Transverse colon (tissue), 4 donors: ENCODE results near the gene ACE. TPM values are rescaled to one million over a fixed set of nuclear protein-coding genes. Genes with fewer than 3 reads are reported as not detected.

ENCODE experiments used
- DNase-seq: peaks from one replicate; pipeline ENCODE4 v3.0.0-alpha.2; 2019
- H3K27ac ChIP-seq, 4 donors: fragments of 200-600 bp; sonication (generic); 2 replicates each; pipeline ENCODE4 v1.5.1; 2016 to 2018; ENCODE audit warnings: inconsistent platforms in 4 of 4
- H3K27me3 ChIP-seq: fragments of 200-600 bp; sonication (generic); 2 replicates; pipeline ENCODE4 v1.5.1; 2017; ENCODE audit warnings: inconsistent platforms
- H3K36me3 ChIP-seq, 4 donors: fragments of 200-600 bp; sonication (generic); 2 replicates each; pipeline ENCODE4 v1.5.1; 2017 to 2019; ENCODE audit warnings: inconsistent platforms in 4 of 4
- H3K4me1 ChIP-seq, 4 donors: fragments of 200-600 bp; sonication (generic); 2 replicates each; pipeline ENCODE4 v1.5.1; 2017 to 2020; ENCODE audit warnings: inconsistent platforms in 4 of 4
- H3K4me3 ChIP-seq, 4 donors: fragments of 200-600 bp; sonication (generic); 1 replicate in 1 of 4; 2 replicates in 3 of 4; pipeline versions ENCODE4 v1.5.1 to v1.6.1; 2017 to 2019; ENCODE audit warnings: inconsistent platforms in 4 of 4
- H3K9me3 ChIP-seq, 2 donors: fragments of 200-600 bp; sonication (generic); 2 replicates each; pipeline ENCODE4 v1.5.1; 2017 to 2019; ENCODE audit warnings: inconsistent platforms in 2 of 2
- CTCF ChIP-seq, 5 experiments: fragments of 200-600 bp in 3 of 5; fragments of 450-650 bp in 2 of 5; sonication (generic) in 3 of 5; IDR thresholded peaks; 1 replicate in 2 of 5; 2 replicates in 3 of 5; pipeline ENCODE4 v1.5.1; 2016 to 2017; ENCODE audit warnings: antibody characterized with exemption in 5 of 5, inconsistent platforms in 3 of 5, mild to moderate bottlenecking in 2 of 5, moderate library complexity in 1 of 5
- EP300 ChIP-seq: sonication (generic); formaldehyde crosslinking; IDR thresholded peaks from one replicate; pipeline ENCODE4 v1.6.1; 2017; ENCODE audit warnings: antibody characterized with exemption, low read depth
- POLR2A ChIP-seq: fragments of 450-650 bp; IDR thresholded peaks from one replicate; pipeline ENCODE4 v1.6.1; 2016; ENCODE audit warnings: antibody characterized with exemption, mild to moderate bottlenecking, moderate library complexity
- POLR2AphosphoS5 ChIP-seq, 3 donors: sonication (generic); formaldehyde crosslinking; IDR thresholded peaks; one replicate each; pipeline ENCODE4 v1.6.1; 2016; ENCODE audit warnings: antibody characterized with exemption in 3 of 3
- WGBS, 2 donors: methylation state at CpG; one replicate each; pipeline ENCODE4 v1.1.5; 2018; ENCODE audit warnings: low coverage in 1 of 2; 5-methylcytosine and 5-hydroxymethylcytosine counted together
- in situ Hi-C, 4 donors: fragments of 200-750 bp; cut with MboI; loops; one replicate each; pipeline versions ENCODE4 v1.15.0 to v1.15.1; 2017; ENCODE audit warnings: low sequenced_read_pairs in 3 of 4, low pct_ligation_motif_present in 1 of 4, low pct_unique_long_range_greater_than_20kb in 1 of 4
- intact Hi-C: fragments of 100-400 bp; cut with DNase I; formaldehyde crosslinking; loops from one replicate; pipeline ENCODE4 v1.15.1; 2023; ENCODE audit warnings: low total_unique reads
- total RNA-seq, 4 donors: library from RNA; depleted of rRNA; stranded (reverse); fragments of >200 nt; gene quantifications; one replicate each; pipeline ENCODE4 v1.1.0, GENCODE V29; 2016

Gene ACE
- total RNA-seq, 4 donors from 2014 or later: 6.0 to 56.7 (median 28.0) TPM

- no peaks in the 10 kb centered on the region for H3K36me3 ChIP-seq
- no peak overlapping the region for H3K4me3 ChIP-seq
- WGBS, 2 donors: 79 to 92% methylated on average over 4 to 11 of the region's 11 CpGs
- H3K27ac ChIP-seq: no peak overlapping the region
- no peaks in the 10 kb centered on the region for H3K9me3 ChIP-seq
- TF ChIP-seq POLR2A: no peak
- H3K4me1 ChIP-seq: peaks cover 14 to 27% (median 22%) of the 10 kb centered on the region in 4 donors
- no peak for DNase-seq
- intact Hi-C loops (loop anchor here (5.0 kb wide), 1 partner anchor 49 kb away; no protein-coding TSS in a partner anchor), in situ Hi-C loops (no loop called here)
- H3K27me3 ChIP-seq: peaks cover 13% of the 10 kb centered on the region
Observed at GRCh38 chr17:63480826-63481487, 4.1 kb downstream of the ACE start.

GRCh38 chr17:63481488-63481870 lies 4.6 kb downstream of the ACE start:
- H3K27ac ChIP-seq: no peak overlapping the region
- no peak overlapping the region for H3K4me3 ChIP-seq
- intact Hi-C loops: loop anchor here (5.0 kb wide), 1 partner anchor 49 kb away; no protein-coding TSS in a partner anchor
- H3K4me1 ChIP-seq: peaks cover 14 to 22% (median 18%) of the 10 kb centered on the region in 4 donors
- TF ChIP-seq POLR2AphosphoS5 (IDR thresholded peaks at IDR 0.05): no peak
- no peak for TF ChIP-seq CTCF (IDR thresholded peaks at IDR 0.05)
- TF ChIP-seq POLR2A: no peak
- no peak for TF ChIP-seq EP300
- 91% methylated on average over 16 of the region's 16 CpGs; no CpG with 5 or more reads in 1 of the 2 donors for WGBS, 2 donors
- in situ Hi-C loops: no loop called here
- H3K27me3 ChIP-seq: peaks cover 10% of the 10 kb centered on the region
- no peak for DNase-seq
- no peaks in the 10 kb centered on the region for H3K9me3 ChIP-seq
- H3K36me3 ChIP-seq: no peaks in the 10 kb centered on the region

GRCh38 chr17:63482509-63482908 lies 5.6 kb downstream of the ACE start:
- peaks cover 5% of the 10 kb centered on the region for H3K27me3 ChIP-seq
- TF ChIP-seq CTCF (IDR thresholded peaks at IDR 0.05) (no peak), POLR2AphosphoS5 (IDR thresholded peaks at IDR 0.05) (no peak), POLR2A (no peak), EP300 (no peak)
- H3K36me3 ChIP-seq: no peaks in the 10 kb centered on the region
- H3K4me3 ChIP-seq: no peak overlapping the region
- in situ Hi-C loops: no loop called here
- intact Hi-C loops: loop anchor here (5.0 kb wide), 1 partner anchor 50 kb away; no protein-coding TSS in a partner anchor
- H3K4me1 ChIP-seq: peaks cover 12 to 14% (median 13%) of the 10 kb centered on the region in 4 donors
- DNase-seq: no peak
- no peak overlapping the region for H3K27ac ChIP-seq
- WGBS, 2 donors: 81% methylated on average over 16 of the region's 16 CpGs; no CpG with 5 or more reads in 1 of the 2 donors
- no peaks in the 10 kb centered on the region for H3K9me3 ChIP-seq

- intact Hi-C loops: loop anchor here (5.0 kb wide), 1 partner anchor 51 kb away; no protein-coding TSS in a partner anchor
Observed at GRCh38 chr17:63483038-63483437, 6.2 kb downstream of the ACE start.

More at GRCh38 chr17:63483038-63483437, 6.2 kb downstream of the ACE start:
- no peak for DNase-seq
- Histone ChIP-seq H3K36me3 (no peaks in the 10 kb centered on the region), H3K4me1 (peaks cover 7 to 8% (median 7%) of the 10 kb centered on the region in 4 donors), H3K9me3 (no peaks in the 10 kb centered on the region), H3K27me3 (no peaks in the 10 kb centered on the region), H3K27ac (no peak overlapping the region), H3K4me3 (no peak overlapping the region)
- WGBS, 2 donors: 84 to 94% methylated on average over 5 to 10 of the region's 10 CpGs
- TF ChIP-seq POLR2A (no peak), POLR2AphosphoS5 (IDR thresholded peaks at IDR 0.05) (no peak), CTCF (IDR thresholded peaks at IDR 0.05) (no peak), EP300 (no peak)
- in situ Hi-C loops: no loop called here
